Stimulated activated naive CD8-positive, alpha-beta T cell treated with anti-CD3 and anti-CD28 coated beads, Interleukin-15, Interleukin-2, amounts not matched to agents 100 U/mL and 50 U/mL, for 24 hours (primary cell): Measurements from ENCODE around the gene CADPS.

Experiments used
- ATAC-seq: fragments of 150-1000 bp; cut with Tn5 transposase; one replicate; pipeline ENCODE4 v1.10.0; 2021
- DNase-seq: peaks from one replicate; pipeline ENCODE4 v3.0.0; 2021

The CADPS gene

GRCh38 chr3:62372621-62373041 lies 502.6 kb downstream of the CADPS start:
- ATAC-seq (no peak), DNase-seq (no peak)

- ATAC-seq = no peak
- DNase-seq = no peak
Observed at GRCh38 chr3:62371720-62372591, 503.3 kb downstream of the CADPS start.

GRCh38 chr3:62370858-62371719 lies 504.1 kb downstream of the CADPS start:
- ATAC-seq (no peak), DNase-seq (no peak)

- no peak for DNase-seq
- no peak for ATAC-seq
Observed at GRCh38 chr3:62370112-62370857, 504.9 kb downstream of the CADPS start.

GRCh38 chr3:62369476-62369743 lies 505.8 kb downstream of the CADPS start:
- ATAC-seq (no peak), DNase-seq (no peak)

GRCh38 chr3:62368705-62369475 lies 506.3 kb downstream of the CADPS start:
- DNase-seq = no peak
- no peak for ATAC-seq

GRCh38 chr3:62368290-62368704 lies 506.9 kb downstream of the CADPS start:
- no peak for ATAC-seq

GRCh38 chr3:62367763-62368195 lies 507.4 kb downstream of the CADPS start:
- no peak for ATAC-seq
- DNase-seq = no peak

More at GRCh38 chr3:62368290-62368704, 506.9 kb downstream of the CADPS start:
- DNase-seq = no peak

- ATAC-seq (no peak), DNase-seq (no peak)
Observed at GRCh38 chr3:62366126-62366484, 509.1 kb downstream of the CADPS start.

- ATAC-seq (no peak), DNase-seq (no peak)
Observed at GRCh38 chr3:62365391-62366125, 509.7 kb downstream of the CADPS start.

GRCh38 chr3:62364191-62364590 lies 511.0 kb downstream of the CADPS start:
- DNase-seq = no peak
- no peak for ATAC-seq

- ATAC-seq = no peak
- DNase-seq = no peak
Observed at GRCh38 chr3:62363275-62363674, 511.9 kb downstream of the CADPS start.

GRCh38 chr3:62361824-62362223 lies 513.4 kb downstream of the CADPS start:
- no peak for ATAC-seq
- DNase-seq = no peak

- DNase-seq (no peak), ATAC-seq (no peak)
Observed at GRCh38 chr3:62361261-62361660, 514.0 kb downstream of the CADPS start.

GRCh38 chr3:62359531-62359930 lies 515.7 kb downstream of the CADPS start:
- no peak for ATAC-seq

GRCh38 chr3:62356356-62356755 lies 518.9 kb downstream of the CADPS start:
- ATAC-seq = no peak
- DNase-seq = no peak

More at GRCh38 chr3:62359531-62359930, 515.7 kb downstream of the CADPS start:
- DNase-seq = no peak

GRCh38 chr3:62355703-62356102 lies 519.5 kb downstream of the CADPS start:
- ATAC-seq = no peak

More at GRCh38 chr3:62355703-62356102, 519.5 kb downstream of the CADPS start:
- no peak for DNase-seq
